Liver (tissue), 9 donors: ENCODE results near the gene THOC2. TPM values are rescaled to one million over a fixed set of nuclear protein-coding genes. Genes with fewer than 3 reads are reported as not detected.

ENCODE experiments used
- DNase-seq: peaks from one replicate; pipeline ENCODE4 v3.0.0-alpha.2; 2017; ENCODE audit warnings: low spot score
- H3K27ac ChIP-seq, 2 donors: one replicate each; pipeline ENCODE4 v1.7.0; 2013; ENCODE audit warnings: inconsistent platforms in 2 of 2, low read length in 2 of 2, control low read depth in 1 of 2, low read depth in 1 of 2, mild to moderate bottlenecking in 1 of 2
- H3K27me3 ChIP-seq, 4 donors: one replicate each; pipeline versions ENCODE4 v1.6.1 to v1.7.0; 2013; ENCODE audit warnings: low read length in 3 of 4, inconsistent platforms in 1 of 4, mild to moderate bottlenecking in 1 of 4, moderate library complexity in 1 of 4; ENCODE audit not compliant: control insufficient read depth in 4 of 4, insufficient read depth in 4 of 4
- H3K36me3 ChIP-seq, 4 donors: one replicate each; pipeline versions ENCODE4 v1.6.1 to v1.7.0; 2013; ENCODE audit warnings: low read length in 3 of 4, mild to moderate bottlenecking in 3 of 4, low read depth in 1 of 4, moderate library complexity in 1 of 4; ENCODE audit not compliant: control insufficient read depth in 4 of 4, insufficient read depth in 3 of 4
- H3K4me1 ChIP-seq, 4 donors: one replicate each; pipeline versions ENCODE4 v1.6.1 to v1.7.0; 2013; ENCODE audit warnings: low read length in 3 of 4, mild to moderate bottlenecking in 3 of 4, moderate library complexity in 1 of 4; ENCODE audit not compliant: control insufficient read depth in 4 of 4, insufficient read depth in 4 of 4
- H3K4me3 ChIP-seq, 3 donors: one replicate each; pipeline versions ENCODE4 v1.6.1 to v1.7.0; 2013; ENCODE audit warnings: low read length in 3 of 3, control low read depth in 1 of 3, low read depth in 1 of 3, mild to moderate bottlenecking in 1 of 3
- H3K9ac ChIP-seq, 2 donors: one replicate each; pipeline ENCODE4 v1.7.0; 2013; ENCODE audit warnings: low read length in 2 of 2, mild to moderate bottlenecking in 2 of 2, moderate library complexity in 2 of 2, control low read depth in 1 of 2, low read depth in 1 of 2
- H3K9me3 ChIP-seq, 4 donors: one replicate each; pipeline versions ENCODE4 v1.6.1 to v1.7.0; 2013; ENCODE audit warnings: low read length in 3 of 4; ENCODE audit not compliant: control insufficient read depth in 4 of 4
- EGR1 ChIP-seq, 2 donors: IDR thresholded peaks; 2 replicates each; pipeline ENCODE4 v1.6.1; 2016 to 2018; ENCODE audit warnings: antibody characterized with exemption in 2 of 2, low read depth in 2 of 2
- FOXA1 ChIP-seq: IDR thresholded peaks from 2 replicates; pipeline ENCODE4 v1.6.1; 2016; ENCODE audit warnings: antibody characterized with exemption
- FOXA2 ChIP-seq: IDR thresholded peaks from 2 replicates; pipeline ENCODE4 v1.6.1; 2016; ENCODE audit warnings: antibody characterized with exemption
- GABPA ChIP-seq, 2 donors: IDR thresholded peaks in 1 of 2; conservative IDR thresholded peaks in 1 of 2; 2 replicates each; pipeline ENCODE4 v1.6.1; 2016; ENCODE audit warnings: antibody characterized with exemption in 2 of 2, mild to moderate bottlenecking in 1 of 2, moderate library complexity in 1 of 2
- HNF4A ChIP-seq, 2 donors: conservative IDR thresholded peaks; 2 replicates each; pipeline ENCODE4 v1.6.1; 2016; ENCODE audit warnings: antibody characterized with exemption in 2 of 2, mild to moderate bottlenecking in 2 of 2
- HNF4G ChIP-seq: IDR thresholded peaks from 2 replicates; pipeline ENCODE4 v1.6.1; 2016; ENCODE audit warnings: antibody characterized with exemption
- JUND ChIP-seq, 2 donors: IDR thresholded peaks; 2 replicates each; pipeline ENCODE4 v1.6.1; 2016; ENCODE audit warnings: antibody characterized with exemption in 2 of 2
- NR2F2 ChIP-seq: IDR thresholded peaks from 2 replicates; pipeline ENCODE4 v1.6.1; 2016; ENCODE audit warnings: antibody characterized with exemption
- RAD21 ChIP-seq, 2 donors: IDR thresholded peaks; 2 replicates each; pipeline ENCODE4 v1.6.1; 2016; ENCODE audit warnings: antibody characterized with exemption in 2 of 2, mild to moderate bottlenecking in 2 of 2
- RXRA ChIP-seq, 2 donors: IDR thresholded peaks; 2 replicates each; pipeline ENCODE4 v1.6.1; 2017 to 2018; ENCODE audit warnings: antibody characterized with exemption in 2 of 2, mild to moderate bottlenecking in 1 of 2
- SP1 ChIP-seq: IDR thresholded peaks from 2 replicates; pipeline ENCODE4 v1.6.1; 2018; ENCODE audit warnings: antibody characterized with exemption, mild to moderate bottlenecking
- TAF1 ChIP-seq: conservative IDR thresholded peaks from 2 replicates; pipeline ENCODE4 v1.6.1; 2016; ENCODE audit warnings: antibody characterized with exemption, mild to moderate bottlenecking
- YY1 ChIP-seq: IDR thresholded peaks from 2 replicates; pipeline ENCODE4 v1.6.1; 2016; ENCODE audit warnings: antibody characterized with exemption, mild to moderate bottlenecking
- WGBS: extraction: QIAGEN DNeasy Blood & Tissue Kit; methylation state at CpG from one replicate; pipeline ENCODE4 v1.1.7; 2013; 5-methylcytosine and 5-hydroxymethylcytosine counted together
- polyA plus RNA-seq, 2 donors: library from polyadenylated mRNA; stranded (reverse) in 1 of 2; unstranded in 1 of 2; fragments of 200-250 nt in 1 of 2; fragments of >200 nt in 1 of 2; fragmentation: Nextera tagmentation in 1 of 2; extraction: Ambion mirVana in 1 of 2; gene quantifications; one replicate each; pipeline versions ENCODE4 v1.2.1 to v1.2.3, GENCODE V29; 2013 to 2015
- total RNA-seq, 2 donors: library from RNA; depleted of rRNA; stranded (reverse); fragments of >200 nt; gene quantifications; one replicate each; pipeline ENCODE4 v1.2.3, GENCODE V29; 2014
- TF ChIP-seq, protein P1 (sequence below): IDR thresholded peaks from 2 replicates; pipeline ENCODE4 v1.6.1; 2016; ENCODE audit warnings: antibody characterized with exemption
- TF ChIP-seq, protein P2 (sequence below): fragments of 150-350 bp; IDR thresholded peaks from 2 replicates; pipeline ENCODE4 v1.5.1; 2017; ENCODE audit warnings: improper control_type of control experiment, low read depth, low read length; ENCODE audit not compliant: missing input control
- TF ChIP-seq, protein P3 (sequence below): IDR thresholded peaks from 2 replicates; pipeline ENCODE4 v1.6.1; 2016; ENCODE audit warnings: antibody characterized with exemption
- TF ChIP-seq, protein P4 (sequence below): IDR thresholded peaks from 2 replicates; pipeline ENCODE4 v1.6.1; 2016; ENCODE audit warnings: antibody characterized with exemption
- donor health status: healthy.
- donor health status: healthy.
- donor health status: healthy.
- donor health status: healthy.
- donor health status: healthy.

THOC2 gene
- total and polyA plus RNA-seq, 4 donors = 10.6 to 55.9 (median 40.7) TPM

DNA sequence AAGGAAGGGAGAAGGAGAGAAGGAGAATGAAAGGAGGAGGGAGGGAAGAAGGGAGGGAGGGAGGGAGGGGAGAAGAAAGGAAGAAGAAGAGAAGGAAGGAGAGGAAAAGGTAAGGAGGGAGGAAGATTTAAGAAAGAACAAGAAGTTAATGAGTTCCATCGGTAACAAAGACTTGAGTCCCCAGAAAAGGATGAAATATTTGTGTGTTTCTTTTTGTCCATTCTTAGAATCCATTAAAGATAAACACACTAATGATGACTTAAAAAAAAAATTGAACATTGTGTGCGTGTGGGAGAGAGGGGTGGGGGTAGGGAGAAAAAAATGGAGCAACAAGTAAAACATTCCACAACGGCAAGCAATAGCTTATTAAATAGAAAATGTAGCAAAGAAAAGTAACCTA lies 131.4 kb downstream of the THOC2 start:
- Histone ChIP-seq H3K4me1 (no peaks in the 10 kb centered on the region), H3K27me3 (no peaks in the 10 kb centered on the region), H3K9ac (no peak overlapping the region), H3K4me3 (no peak overlapping the region), H3K36me3 (peaks cover 0 to 9% (median 1%) of the 10 kb centered on the region in 4 donors), H3K27ac (no peak overlapping the region), H3K9me3 (no peaks in the 10 kb centered on the region)
- 94% methylated on average over 3 of the region's 3 CpGs for WGBS
- DNase-seq = no peak
- TF ChIP-seq RXRA (IDR thresholded peaks at IDR 0.05) (no peak), HNF4A (conservative IDR thresholded peaks at IDR 0.05) (no peak), FOXA1 (no peak), GABPA (IDR thresholded peaks at IDR 0.05 in 1 of 2, conservative IDR thresholded peaks at IDR 0.05 in 1 of 2) (no peak), JUND (IDR thresholded peaks at IDR 0.05) (no peak), FOXA2 (no peak), YY1 (no peak), NR2F2 (no peak), TAF1 (no peak), EGR1 (IDR thresholded peaks at IDR 0.05; ENCODE audit: low read depth in 2 of 2) (no peak), SP1 (no peak)
- TF ChIP-seq, protein P1, sequence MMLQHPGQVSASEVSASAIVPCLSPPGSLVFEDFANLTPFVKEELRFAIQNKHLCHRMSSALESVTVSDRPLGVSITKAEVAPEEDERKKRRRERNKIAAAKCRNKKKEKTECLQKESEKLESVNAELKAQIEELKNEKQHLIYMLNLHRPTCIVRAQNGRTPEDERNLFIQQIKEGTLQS = no peak
- TF ChIP-seq, protein P2, sequence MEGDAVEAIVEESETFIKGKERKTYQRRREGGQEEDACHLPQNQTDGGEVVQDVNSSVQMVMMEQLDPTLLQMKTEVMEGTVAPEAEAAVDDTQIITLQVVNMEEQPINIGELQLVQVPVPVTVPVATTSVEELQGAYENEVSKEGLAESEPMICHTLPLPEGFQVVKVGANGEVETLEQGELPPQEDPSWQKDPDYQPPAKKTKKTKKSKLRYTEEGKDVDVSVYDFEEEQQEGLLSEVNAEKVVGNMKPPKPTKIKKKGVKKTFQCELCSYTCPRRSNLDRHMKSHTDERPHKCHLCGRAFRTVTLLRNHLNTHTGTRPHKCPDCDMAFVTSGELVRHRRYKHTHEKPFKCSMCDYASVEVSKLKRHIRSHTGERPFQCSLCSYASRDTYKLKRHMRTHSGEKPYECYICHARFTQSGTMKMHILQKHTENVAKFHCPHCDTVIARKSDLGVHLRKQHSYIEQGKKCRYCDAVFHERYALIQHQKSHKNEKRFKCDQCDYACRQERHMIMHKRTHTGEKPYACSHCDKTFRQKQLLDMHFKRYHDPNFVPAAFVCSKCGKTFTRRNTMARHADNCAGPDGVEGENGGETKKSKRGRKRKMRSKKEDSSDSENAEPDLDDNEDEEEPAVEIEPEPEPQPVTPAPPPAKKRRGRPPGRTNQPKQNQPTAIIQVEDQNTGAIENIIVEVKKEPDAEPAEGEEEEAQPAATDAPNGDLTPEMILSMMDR = no peak
- TF ChIP-seq, protein P3, sequence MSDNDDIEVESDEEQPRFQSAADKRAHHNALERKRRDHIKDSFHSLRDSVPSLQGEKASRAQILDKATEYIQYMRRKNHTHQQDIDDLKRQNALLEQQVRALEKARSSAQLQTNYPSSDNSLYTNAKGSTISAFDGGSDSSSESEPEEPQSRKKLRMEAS = no peak
- TF ChIP-seq, protein P4, sequence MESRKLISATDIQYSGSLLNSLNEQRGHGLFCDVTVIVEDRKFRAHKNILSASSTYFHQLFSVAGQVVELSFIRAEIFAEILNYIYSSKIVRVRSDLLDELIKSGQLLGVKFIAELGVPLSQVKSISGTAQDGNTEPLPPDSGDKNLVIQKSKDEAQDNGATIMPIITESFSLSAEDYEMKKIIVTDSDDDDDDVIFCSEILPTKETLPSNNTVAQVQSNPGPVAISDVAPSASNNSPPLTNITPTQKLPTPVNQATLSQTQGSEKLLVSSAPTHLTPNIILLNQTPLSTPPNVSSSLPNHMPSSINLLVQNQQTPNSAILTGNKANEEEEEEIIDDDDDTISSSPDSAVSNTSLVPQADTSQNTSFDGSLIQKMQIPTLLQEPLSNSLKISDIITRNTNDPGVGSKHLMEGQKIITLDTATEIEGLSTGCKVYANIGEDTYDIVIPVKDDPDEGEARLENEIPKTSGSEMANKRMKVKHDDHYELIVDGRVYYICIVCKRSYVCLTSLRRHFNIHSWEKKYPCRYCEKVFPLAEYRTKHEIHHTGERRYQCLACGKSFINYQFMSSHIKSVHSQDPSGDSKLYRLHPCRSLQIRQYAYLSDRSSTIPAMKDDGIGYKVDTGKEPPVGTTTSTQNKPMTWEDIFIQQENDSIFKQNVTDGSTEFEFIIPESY = no peak

DNA sequence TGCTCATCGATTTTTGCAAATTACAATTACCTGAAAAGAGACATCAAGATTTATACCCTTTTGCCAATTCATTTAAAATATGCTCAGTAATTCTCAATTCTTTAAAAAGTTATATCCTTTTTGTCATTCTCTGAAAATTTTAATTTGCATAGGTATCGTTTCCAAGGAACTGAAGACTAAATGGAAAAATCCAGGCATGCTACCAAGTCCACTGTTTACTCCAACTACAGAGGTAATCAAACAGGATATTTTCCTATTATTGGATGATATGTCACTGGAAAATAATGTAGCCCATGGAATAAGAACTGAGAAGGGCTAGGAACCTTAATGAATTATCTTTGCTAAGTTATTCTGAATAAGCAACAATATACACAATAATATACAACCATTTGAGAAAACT lies 132.7 kb downstream of the THOC2 start:
- WGBS = 98% methylated on average over 2 of the region's 2 CpGs
- TF ChIP-seq GABPA (IDR thresholded peaks at IDR 0.05 in 1 of 2, conservative IDR thresholded peaks at IDR 0.05 in 1 of 2) (no peak), RAD21 (IDR thresholded peaks at IDR 0.05) (no peak), JUND (IDR thresholded peaks at IDR 0.05) (no peak), HNF4G (no peak), NR2F2 (no peak), YY1 (no peak), HNF4A (conservative IDR thresholded peaks at IDR 0.05) (no peak), SP1 (no peak)
- TF ChIP-seq, protein P1 = no peak
- TF ChIP-seq, protein P2 = no peak
- H3K9ac ChIP-seq = no peak overlapping the region

More for the DNA sequence above, 132.7 kb downstream of the THOC2 start:
- H3K9me3 ChIP-seq = no peaks in the 10 kb centered on the region
- no peak for DNase-seq
- no peaks in the 10 kb centered on the region for H3K27me3 ChIP-seq
- H3K4me3 ChIP-seq = no peak overlapping the region
- H3K27ac ChIP-seq = no peak overlapping the region
- peaks cover 0 to 9% (median 1%) of the 10 kb centered on the region in 4 donors for H3K36me3 ChIP-seq
- H3K4me1 ChIP-seq = no peaks in the 10 kb centered on the region
